NOMO-1 treated with DMSO at 0.1 percent for 48 hours (cell line): ENCODE results near the gene SMIM29.
A peak's percentile ranks its signal among the peaks of the same experiment; 100 is the strongest.
"Not testable (repeated sequence)": the region's sequence is repeated elsewhere in the genome, so short reads cannot be mapped to it uniquely, and the experiment has no call there.

Experiments used
- DNase-seq: peaks from one replicate; lab custom pipeline; 2025; ENCODE audit not compliant: unreplicated experiment; lab: John Stamatoyannopoulos, UW

SMIM29 gene

DNA sequence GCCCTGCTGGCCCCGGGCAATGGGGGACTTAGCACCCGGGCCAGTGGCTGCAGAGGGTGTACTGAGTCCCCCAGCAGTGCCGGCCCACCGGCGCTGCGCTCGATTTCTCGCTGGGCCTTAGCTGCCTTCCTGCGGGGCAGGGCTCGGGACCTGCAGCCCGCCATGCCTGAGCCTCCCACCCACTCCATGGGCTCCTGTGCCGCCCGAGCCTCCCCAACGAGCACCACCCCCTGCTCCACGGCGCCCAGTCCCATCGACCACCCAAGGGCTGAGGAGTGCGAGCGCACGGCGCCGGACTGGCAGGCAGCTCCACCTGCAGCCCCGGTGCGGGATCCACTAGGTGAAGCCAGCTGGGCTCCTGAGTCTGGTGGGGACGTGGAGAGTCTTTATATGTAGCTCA is 20.3 kb upstream of the SMIM29 start:
- DNase-seq: not testable (repeated sequence)

DNA sequence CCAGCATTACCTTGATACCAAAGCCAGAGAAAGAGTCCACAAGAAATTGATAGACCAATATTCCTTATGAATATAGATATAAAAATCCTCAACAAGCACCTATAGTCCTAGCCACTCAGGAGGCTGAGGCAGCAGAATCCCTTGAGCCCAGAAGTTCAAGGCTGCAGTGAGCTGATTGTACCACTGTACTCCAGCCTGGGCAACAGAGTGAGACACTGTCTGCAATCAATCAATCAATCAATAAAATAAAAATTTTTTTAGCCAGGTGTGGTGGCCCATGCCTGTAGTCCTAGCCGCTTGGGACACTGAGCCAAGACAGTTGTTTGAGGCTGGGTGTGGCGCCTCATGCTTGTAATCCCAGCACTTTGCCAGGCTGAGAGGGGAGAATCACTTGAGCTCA is 18.9 kb upstream of the SMIM29 start:
- DNase-seq: no peak

DNA sequence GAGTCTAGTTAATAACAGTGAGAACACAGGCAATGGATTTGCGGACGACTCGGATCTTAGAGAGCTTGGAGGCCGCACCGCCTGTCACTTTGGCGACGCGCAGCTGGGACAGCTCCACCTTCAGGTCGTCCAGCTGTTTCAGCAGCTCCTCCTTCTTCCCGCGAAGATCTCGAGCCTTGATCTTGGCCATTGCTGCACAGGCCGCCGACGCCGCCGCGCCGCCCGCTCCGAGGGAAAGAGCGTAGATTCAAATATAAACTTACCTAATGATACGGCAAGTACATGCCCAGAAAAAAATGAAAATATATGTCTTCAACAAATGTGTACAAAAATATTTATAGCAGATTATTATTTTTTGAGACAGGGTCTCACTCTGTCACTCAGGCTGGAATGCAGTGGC is 14.7 kb upstream of the SMIM29 start:
- not testable (repeated sequence) for DNase-seq

DNA sequence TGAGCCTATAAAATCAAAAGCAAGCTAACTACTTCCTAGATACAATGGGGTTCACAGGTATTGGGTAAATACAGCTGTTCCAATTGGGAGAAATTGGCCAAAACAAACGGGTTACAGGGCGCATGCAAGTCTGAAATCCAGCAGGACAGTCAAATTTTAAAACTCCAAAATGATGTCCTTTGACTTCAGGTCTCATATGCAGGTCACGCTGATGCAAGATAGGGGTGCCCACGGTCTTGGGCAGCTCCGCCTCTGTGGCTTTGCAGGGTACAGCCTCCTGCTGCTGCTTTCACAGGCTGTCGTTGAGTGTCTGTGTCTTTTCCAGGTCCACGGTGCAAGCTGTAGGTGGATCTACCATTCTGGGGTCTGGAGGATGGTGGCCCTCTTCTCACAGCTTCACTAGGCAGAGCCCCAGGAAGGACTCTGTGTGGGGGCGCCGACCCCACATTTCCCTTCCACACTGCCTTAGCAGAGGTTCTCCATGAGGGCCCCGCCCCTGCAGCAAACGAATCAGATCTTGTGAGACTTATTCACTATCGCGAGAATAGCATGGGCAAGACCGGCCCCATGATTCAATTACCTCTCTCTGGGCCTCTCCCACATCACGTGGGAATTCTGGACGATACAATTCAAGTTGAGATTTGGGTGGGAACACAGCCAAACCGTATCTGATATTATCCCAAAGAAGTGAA is 11.9 kb upstream of the SMIM29 start:
- DNase-seq: no peak

DNA sequence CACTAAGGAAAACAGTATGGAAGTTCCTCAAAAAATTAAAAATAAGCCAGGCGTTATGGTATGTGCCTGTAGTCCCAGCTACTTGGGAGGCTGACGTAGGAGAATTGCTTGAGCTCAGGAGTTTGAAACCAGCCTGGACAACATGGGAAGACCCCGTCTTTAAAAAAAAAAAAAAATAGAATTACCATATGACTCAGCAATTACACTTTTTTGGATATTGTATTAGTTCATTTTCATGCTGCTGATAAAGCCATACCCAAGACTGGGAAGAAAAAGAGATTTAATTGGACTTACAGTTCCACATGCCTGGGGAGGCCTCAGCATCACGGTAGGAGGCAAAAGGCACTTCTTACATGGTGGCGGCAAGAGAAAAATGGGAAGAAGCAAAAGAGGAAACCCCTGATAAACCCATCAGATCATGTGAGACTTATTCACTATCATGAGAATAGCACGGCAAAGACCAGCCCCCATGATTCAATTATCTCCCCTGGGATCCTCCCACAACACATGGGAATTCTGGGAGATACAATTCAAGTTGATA is 10.8 kb upstream of the SMIM29 start:
- DNase-seq: no peak

DNA sequence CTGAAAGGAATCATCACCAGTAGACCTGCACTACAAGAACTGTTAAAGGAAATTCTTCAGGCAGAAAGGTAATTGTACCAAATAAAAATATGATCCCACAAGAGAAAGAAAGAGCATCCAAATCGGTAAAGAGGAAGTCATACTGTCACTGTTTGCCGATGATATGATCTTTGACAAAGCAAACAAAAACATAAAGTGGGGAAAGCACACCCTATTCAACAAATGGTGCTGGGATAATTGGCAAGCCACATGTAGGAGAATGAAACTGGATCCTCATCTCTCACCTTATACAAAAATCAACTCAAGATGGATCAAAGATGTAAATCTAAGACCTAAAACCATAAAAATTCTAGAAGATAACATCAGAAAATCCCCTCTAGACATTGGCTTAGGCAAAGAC is 3.6 kb upstream of the SMIM29 start:
- not testable (repeated sequence) for DNase-seq

DNA sequence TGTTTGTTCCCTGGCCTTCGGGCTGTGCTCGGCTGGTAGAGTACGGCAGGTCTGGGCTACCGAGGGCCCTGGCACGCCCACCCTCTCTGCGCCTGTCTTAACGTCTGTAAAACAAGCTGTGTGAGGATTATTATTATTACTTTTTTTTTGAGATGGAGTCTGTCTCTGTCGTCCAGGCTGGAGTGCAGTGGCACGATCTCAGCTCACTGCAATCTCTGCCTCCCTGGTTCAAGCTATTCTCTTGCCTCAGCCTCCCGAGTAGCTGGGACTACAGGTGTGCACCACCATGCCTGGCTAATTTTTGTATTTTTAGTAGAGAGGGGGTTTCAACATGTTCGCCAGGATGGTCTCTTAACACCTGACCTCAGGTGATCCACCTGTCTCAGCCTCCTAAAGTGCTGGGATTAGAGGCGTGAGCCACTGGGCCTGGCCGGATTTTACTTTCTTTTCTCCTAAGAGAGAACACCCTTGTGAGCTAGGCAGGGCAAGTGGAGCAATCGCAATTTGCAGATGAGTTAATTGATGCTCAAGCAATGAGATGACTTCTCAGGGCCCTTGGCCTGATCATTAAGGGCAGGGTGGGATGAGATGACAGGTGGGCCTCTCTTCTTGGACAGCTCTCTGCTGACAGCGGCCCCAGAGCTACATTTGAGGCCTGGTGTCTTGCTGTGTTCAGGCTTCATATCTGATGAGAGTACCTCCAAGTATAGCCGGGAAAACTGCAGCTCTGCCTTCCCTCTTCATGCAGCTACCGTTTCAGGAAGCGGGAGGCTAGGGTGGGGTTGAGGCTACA is 859 bp upstream of the SMIM29 start:
- DNase-seq: no peak

DNA sequence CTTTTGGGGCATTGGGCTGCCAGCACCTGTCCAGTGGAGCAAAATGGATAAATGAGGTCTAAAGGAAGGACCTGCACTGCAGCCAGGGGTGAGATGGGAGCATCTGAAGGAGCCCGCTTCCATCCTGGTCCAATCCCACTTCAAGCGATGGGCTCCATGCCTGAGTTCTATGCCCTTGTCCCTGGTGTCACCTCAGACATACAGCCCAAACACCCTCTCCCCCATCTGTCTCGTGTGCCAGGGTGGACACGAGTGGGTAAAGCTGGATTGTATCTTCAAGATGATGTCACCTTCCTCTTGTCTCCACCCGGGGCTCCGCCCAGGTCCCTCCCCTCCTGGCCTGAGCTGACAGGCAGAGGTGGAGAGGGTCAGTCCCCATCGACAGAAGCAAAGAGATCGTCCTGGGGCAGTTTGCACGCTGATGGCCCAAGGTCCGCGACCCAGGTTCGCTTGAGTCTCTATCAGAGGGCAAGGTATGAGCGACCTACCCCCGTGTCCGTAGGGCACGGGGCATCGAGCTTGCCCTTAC is 544 bp downstream of the SMIM29 start:
- peak; percentile 36 for DNase-seq

DNA sequence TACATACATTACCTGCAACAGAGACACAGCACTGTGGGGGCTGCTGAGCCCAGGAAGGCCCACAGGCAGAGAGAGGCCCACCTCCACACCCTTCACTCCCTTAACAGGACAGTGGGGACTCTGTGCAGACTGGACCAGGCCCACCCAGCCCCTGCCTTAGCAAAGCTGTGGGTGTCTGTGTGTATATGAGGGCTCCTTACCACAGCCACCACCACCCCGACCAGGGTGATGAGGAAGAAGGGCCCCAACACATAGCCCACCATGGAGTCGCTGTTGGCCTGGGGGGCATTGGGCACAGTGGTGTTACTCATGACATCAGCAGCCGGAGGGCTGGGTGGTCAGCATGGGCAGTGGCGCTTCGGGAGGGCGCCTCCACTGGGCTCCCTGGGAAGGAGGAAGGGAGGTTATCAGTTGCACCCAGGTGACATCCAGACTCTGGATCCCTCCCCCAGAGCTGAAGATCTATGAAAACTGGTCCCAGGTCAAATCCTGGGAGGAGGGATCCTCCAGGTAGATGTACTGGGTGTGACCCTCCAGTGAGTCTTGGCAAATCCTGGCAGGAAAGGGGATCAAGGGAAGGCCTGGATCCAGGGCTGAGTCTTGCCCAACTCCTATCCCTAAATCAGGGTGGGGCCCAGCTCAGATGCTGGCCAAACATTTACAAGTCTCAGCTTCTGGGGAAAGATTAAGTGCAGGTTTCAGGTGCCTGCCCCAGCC is 1.2 kb downstream of the SMIM29 start:
- DNase-seq: no peak

DNA sequence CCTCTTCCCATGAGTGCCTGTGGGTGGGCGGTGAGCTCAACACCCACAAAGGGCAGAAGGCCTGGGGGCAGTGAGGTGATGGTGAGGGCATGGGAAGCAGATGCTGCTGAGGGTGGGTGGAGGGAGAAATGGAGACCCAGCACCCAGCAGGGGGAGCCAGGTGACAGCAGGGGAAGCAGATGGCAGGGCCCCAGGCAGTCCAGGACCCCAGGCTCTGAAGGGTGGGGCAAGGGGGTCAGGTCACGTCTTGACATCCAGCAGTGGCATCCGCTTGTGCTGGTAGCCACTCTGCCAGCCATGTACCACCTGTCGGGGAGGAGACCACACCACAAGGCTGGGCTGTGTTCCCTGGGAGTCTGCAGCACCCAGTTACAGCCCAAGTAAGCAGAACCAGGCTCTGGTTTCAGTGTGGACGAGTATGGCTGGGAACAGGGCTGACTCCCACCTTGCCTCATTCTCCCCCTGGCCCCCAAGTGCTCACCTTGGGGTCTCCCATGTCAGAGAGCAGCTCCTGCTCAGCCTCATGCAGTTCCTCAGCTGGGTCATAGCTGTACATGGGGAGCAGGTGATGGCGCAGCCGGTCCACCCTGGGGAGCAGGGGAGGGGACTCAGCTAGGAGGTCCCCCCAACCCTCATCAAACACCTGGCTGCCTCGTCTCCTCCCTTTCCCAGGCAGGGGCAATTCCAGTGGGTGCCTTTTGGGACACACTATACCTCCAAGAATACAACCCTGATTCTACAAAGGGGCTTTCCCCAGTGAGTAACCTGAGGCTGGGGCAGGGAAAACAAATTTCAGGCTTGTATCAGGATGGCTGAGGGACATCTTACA is 2.0 kb downstream of the SMIM29 start:
- DNase-seq: no peak

DNA sequence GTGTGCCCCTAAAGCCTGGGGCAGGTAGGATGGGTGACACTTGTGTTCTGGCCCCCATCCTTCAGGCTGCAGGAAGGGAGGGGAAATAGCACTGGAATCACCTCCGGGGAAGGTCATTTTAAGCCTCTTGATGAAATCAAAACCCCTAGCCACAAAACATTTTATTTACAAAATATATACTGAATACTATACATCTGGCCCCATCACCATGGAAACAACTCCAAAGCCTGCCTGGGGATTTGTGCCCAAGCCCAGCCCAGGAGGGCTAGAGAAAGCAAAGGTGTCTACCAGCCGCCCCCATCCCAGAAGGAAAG is 2.6 kb downstream of the SMIM29 start:
- no peak for DNase-seq

DNA sequence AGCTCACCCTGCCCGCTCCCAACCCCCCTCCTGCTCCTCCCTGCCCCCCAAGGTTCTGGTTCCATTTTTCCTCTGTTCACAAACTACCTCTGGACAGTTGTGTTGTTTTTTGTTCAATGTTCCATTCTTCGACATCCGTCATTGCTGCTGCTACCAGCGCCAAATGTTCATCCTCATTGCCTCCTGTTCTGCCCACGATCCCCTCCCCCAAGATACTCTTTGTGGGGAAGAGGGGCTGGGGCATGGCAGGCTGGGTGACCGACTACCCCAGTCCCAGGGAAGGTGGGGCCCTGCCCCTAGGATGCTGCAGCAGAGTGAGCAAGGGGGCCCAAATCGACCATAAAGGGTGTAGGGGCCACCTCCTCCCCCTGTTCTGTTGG is 3.1 kb downstream of the SMIM29 start:
- DNase-seq: not testable (repeated sequence)

DNA sequence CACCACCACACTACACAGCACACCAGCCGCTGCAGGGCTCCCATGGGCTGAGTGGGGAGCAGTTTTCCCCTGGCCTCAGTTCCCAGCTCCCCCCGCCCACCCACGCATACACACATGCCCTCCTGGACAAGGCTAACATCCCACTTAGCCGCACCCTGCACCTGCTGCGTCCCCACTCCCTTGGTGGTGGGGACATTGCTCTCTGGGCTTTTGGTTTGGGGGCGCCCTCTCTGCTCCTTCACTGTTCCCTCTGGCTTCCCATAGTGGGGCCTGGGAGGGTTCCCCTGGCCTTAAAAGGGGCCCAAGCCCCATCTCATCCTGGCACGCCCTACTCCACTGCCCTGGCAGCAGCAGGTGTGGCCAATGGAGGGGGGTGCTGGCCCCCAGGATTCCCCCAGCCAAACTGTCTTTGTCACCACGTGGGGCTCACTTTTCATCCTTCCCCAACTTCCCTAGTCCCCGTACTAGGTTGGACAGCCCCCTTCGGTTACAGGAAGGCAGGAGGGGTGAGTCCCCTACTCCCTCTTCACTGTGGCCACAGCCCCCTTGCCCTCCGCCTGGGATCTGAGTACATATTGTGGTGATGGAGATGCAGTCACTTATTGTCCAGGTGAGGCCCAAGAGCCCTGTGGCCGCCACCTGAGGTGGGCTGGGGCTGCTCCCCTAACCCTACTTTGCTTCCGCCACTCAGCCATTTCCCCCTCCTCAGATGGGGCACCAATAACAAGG is 3.6 kb downstream of the SMIM29 start:
- not testable (repeated sequence) for DNase-seq

DNA sequence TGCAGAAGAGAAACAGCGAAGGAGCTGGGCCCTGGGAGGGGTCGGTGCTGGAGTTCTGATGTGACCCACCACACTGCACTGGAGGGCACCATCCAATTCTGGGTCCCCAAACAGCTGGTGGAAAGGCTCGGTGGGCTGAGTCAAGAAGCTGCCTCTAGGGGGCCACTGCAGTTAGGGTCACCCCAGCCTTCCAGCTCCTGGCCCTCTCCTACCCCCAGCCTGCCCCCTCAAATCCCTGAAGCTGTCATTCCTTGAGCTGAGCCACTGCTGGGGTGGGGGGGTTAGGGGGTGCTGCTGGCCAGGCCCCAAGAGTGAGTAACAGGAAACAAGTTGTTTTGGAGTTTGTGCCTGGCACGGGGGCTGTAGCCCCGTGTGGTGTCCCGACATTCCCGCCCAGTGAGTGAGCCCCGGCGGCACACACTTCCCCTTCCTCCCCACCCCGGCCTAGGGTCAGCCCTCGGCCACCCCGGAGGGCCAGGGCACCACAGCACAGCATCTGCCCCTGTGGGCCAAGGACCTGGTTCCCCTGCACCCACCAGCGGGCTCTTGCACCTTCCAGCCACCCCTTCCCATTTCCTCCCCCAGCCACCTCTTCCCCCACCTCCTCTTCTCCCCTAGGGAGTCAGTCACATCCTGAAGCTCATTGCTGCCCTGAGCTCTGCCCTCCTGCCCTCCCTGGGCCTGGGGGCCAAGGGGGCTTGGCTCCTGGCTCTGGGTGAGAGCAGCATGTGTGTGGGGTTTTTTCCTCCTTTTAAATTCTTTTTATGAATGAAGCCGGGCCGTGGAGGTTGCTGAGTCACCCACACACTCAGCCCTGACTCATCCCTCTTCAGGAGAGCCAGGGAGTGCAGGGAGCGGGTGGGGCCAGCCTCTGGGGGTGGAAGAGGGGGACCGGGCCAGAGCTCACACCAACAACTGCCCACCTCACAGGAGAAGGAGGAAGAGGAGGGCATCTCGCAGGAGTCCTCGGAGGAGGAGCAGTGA is 4.6 kb downstream of the SMIM29 start:
- DNase-seq: peak; percentile 66

DNA sequence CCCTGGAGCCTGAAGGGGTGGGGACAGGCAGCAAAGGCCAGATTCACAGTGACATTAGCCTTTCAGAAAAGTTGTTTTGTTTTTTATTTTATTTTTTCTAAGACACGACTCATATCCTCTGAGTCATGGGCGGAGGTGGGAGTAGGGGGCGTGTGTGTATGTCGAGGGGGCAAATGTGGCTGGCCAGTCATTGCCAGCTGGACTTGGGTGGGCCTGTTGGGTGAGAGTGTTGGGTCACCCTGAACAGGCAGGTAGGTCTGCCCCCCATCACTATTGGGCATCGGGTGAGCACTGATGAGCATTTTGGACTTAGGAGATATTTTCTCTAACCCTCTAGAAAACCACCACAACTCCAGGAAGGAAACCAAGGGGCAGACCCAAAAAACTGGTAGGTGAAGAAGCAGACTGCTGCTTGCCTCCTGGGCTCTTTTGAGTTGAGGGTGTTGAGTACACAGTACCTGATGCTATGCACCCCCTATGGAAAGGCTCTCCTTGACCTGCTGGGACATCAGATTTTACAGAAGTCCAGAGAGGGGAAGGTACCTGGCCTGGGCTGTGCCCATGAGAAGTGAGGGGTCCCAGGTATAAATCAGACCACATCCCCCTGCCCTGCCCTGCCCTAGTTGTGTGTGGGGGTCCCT is 5.6 kb downstream of the SMIM29 start:
- no peak for DNase-seq

DNA sequence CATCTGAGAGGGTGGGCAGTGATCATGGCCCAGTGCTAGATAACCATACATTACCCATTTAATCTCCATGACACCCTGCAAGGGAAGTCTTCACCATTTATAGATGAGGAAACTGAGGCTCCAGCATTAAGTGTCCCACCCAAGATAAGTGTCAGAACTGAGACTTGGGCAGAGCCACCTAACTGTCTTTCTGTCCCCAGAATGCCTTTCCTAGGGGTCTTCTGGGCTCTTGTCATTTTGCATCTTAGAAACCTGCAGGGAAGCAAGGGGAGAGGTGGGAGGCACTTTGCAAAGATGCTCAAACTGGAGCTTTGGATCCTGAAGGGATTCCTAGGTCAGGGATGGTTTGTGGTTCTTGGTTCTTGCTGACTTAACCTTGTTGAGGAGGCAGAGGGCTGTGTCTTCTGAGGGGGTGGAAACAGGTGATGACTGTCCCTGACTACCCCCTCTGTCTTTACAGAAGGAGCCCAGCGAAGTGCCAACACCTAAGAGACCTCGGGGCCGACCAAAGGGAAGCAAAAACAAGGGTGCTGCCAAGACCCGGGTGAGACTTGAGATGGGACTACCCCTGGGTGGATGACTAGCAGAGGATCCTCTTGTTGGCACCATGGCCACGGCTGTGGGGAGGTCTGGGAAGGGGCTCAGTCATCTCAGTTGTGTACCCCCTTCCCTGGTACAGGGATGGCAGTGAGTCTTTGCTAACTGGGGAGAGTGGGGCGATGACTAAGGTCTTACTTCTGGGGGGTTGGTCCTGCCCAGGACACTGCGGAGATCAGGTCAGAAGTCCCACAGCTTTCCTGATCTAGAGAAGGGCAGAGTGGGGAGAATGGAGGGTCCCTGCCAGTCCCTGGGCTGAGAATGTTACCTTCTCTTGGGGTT is 6.3 kb downstream of the SMIM29 start:
- DNase-seq: no peak
